DOHH2 (cell line): ENCODE results near the gene OR14J1.
"Not testable (repeated sequence)": the region's sequence is repeated elsewhere in the genome, so short reads cannot be mapped to it uniquely, and the experiment has no call there.

Experiments used
- H3F3A ChIP-seq: fragments of 200-600 bp; sonication (generic), shearing (Covaris generic); 2 replicates; pipeline ENCODE4 v1.6.0; 2016; ENCODE audit warnings: antibody characterized with exemption, mild to moderate bottlenecking; ENCODE audit not compliant: control insufficient read depth, insufficient read depth
- H3K27ac ChIP-seq: fragments of 200-600 bp; sonication (generic); 2 replicates; pipeline ENCODE4 v1.5.1; 2014; ENCODE audit warnings: low read depth, mild to moderate bottlenecking, low read length, moderate library complexity
- H3K27me3 ChIP-seq: fragments of 200-600 bp; sonication (generic); 2 replicates; pipeline ENCODE4 v1.6.1; 2014; ENCODE audit warnings: mild to moderate bottlenecking, low read length, mixed read lengths; ENCODE audit not compliant: control insufficient read depth
- H3K36me3 ChIP-seq: fragments of 200-600 bp; sonication (generic); 2 replicates; pipeline ENCODE4 v1.6.1; 2014; ENCODE audit warnings: mild to moderate bottlenecking, low read length, moderate library complexity, mixed read lengths; ENCODE audit not compliant: control insufficient read depth
- H3K4me1 ChIP-seq: fragments of 200-600 bp; sonication (generic); 2 replicates; pipeline ENCODE4 v1.6.1; 2014; ENCODE audit warnings: mild to moderate bottlenecking, low read length, mixed read lengths; ENCODE audit not compliant: control insufficient read depth
- H3K4me2 ChIP-seq: fragments of 200-600 bp; sonication (generic); 2 replicates; pipeline ENCODE4 v1.6.0; 2014; ENCODE audit warnings: mild to moderate bottlenecking, low read length, moderate library complexity
- H3K4me3 ChIP-seq: fragments of 200-600 bp; sonication (generic); 2 replicates; pipeline ENCODE4 v1.5.1; 2014; ENCODE audit warnings: mild to moderate bottlenecking, low read length, mixed read lengths
- H3K79me2 ChIP-seq: fragments of 200-600 bp; sonication (generic); 2 replicates; pipeline ENCODE4 v1.6.1; 2014; ENCODE audit warnings: mild to moderate bottlenecking, low read length, mixed read lengths; ENCODE audit not compliant: control insufficient read depth
- H3K9me2 ChIP-seq: fragments of 200-600 bp; sonication (generic); replicated peaks from 2 replicates; pipeline ENCODE4 v1.6.1; 2014; ENCODE audit warnings: mild to moderate bottlenecking, low read length, mixed read lengths; ENCODE audit not compliant: control insufficient read depth
- H3K9me3 ChIP-seq: fragments of 200-600 bp; sonication (generic); 2 replicates; pipeline ENCODE4 v1.6.1; 2014; ENCODE audit warnings: antibody characterized with exemption, low read length, mixed read lengths; ENCODE audit not compliant: control insufficient read depth, insufficient read depth
- H4K20me1 ChIP-seq: fragments of 200-600 bp; sonication (generic); 2 replicates; pipeline ENCODE4 v1.6.0; 2014; ENCODE audit warnings: low read depth, mild to moderate bottlenecking, antibody characterized with exemption, low read length, moderate library complexity; ENCODE audit not compliant: control insufficient read depth, insufficient read depth
- CTCF ChIP-seq: fragments of 200-600 bp; sonication (generic); IDR thresholded peaks from one replicate; pipeline ENCODE4 v1.5.1; 2014; ENCODE audit warnings: antibody characterized with exemption, mild to moderate bottlenecking, low read depth, low read length; ENCODE audit not compliant: poor library complexity, severe bottlenecking
- EZH2phosphoT487 ChIP-seq: fragments of 200-600 bp; sonication (generic); IDR thresholded peaks from 2 replicates; pipeline ENCODE4 v1.6.1; 2017; ENCODE audit warnings: borderline replicate concordance, mild to moderate bottlenecking, antibody characterized with exemption, low read length, moderate library complexity, mixed read lengths

Gene OR14J1

GRCh38 chr6:29319931-29320330 lies 18.4 kb downstream of the OR14J1 start:
- Histone ChIP-seq H3K9me3 (no peaks in the 10 kb centered on the region), H3F3A (no peaks in the 10 kb centered on the region), H3K79me2 (no peaks in the 10 kb centered on the region), H3K36me3 (no peaks in the 10 kb centered on the region), H3K4me2 (no peak overlapping the region), H3K4me1 (no peaks in the 10 kb centered on the region), H3K4me3 (no peak overlapping the region), H3K9me2 (no peaks in the 10 kb centered on the region), H3K27ac (no peak overlapping the region), H3K27me3 (no peaks in the 10 kb centered on the region), H4K20me1 (no peaks in the 10 kb centered on the region)
- TF ChIP-seq CTCF (no peak), EZH2phosphoT487 (no peak)

GRCh38 chr6:29323332-29323731 lies 21.8 kb downstream of the OR14J1 start:
- H3F3A ChIP-seq, H3K4me2 ChIP-seq, H3K36me3 ChIP-seq, H3K4me1 ChIP-seq, H4K20me1 ChIP-seq, H3K27ac ChIP-seq, H3K79me2 ChIP-seq, H3K9me2 ChIP-seq, H3K4me3 ChIP-seq, H3K27me3 ChIP-seq, H3K9me3 ChIP-seq: not testable (repeated sequence)

DNA sequence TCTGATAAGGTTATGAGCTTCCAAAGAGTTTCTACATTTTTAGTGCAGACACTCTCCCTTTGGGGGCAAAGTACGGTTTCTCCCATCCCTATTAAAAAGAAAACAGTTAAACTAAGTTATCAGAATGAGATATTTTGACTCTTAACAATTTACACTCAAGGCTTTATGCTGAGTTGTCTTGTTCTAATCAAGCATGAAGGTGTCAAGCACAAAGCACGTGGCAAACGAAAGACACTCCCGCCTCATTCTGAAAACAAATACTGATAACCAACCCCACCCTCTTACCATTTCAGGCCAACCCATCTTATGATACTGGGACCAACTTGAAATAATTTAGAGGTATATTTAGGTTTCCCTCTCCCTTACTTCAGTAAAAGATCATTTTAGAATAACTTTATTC lies 24.3 kb downstream of the OR14J1 start:
- Histone ChIP-seq H3F3A (no peaks in the 10 kb centered on the region), H3K4me1 (no peaks in the 10 kb centered on the region), H3K27me3 (no peaks in the 10 kb centered on the region), H3K4me2 (no peak overlapping the region), H3K27ac (no peak overlapping the region), H3K36me3 (no peaks in the 10 kb centered on the region), H3K9me2 (no peaks in the 10 kb centered on the region), H4K20me1 (no peaks in the 10 kb centered on the region), H3K9me3 (no peaks in the 10 kb centered on the region), H3K79me2 (no peaks in the 10 kb centered on the region), H3K4me3 (no peak overlapping the region)
- TF ChIP-seq CTCF: no peak
- no peak for TF ChIP-seq EZH2phosphoT487

DNA sequence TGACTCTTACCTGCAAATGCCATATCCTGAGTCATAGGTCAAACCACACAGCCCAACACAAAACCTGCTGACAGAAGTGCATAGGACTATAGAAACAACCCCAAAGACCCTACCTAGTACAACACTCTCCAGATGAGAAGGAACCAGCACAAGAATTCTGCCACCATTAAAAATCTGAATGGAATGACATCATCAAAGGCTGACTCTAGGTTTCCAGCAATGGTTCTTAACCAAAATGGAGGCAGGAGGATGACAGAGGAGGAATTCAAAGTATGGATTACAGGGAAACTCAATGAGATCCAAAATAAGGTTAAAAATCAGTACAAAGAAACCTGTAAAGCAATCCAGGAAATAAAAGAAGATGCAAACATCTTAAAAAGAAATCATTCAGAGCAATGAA lies 31.2 kb downstream of the OR14J1 start:
- no peaks in the 10 kb centered on the region for H3K36me3 ChIP-seq
- H3K4me1 ChIP-seq: no peaks in the 10 kb centered on the region
- H3K4me2 ChIP-seq: no peak overlapping the region
- TF ChIP-seq CTCF (no peak), EZH2phosphoT487 (no peak)
- H4K20me1 ChIP-seq: no peaks in the 10 kb centered on the region
- H3K27ac ChIP-seq: no peak overlapping the region
- no peaks in the 10 kb centered on the region for H3F3A ChIP-seq
- H3K4me3 ChIP-seq: no peak overlapping the region
- no peaks in the 10 kb centered on the region for H3K9me2 ChIP-seq
- H3K27me3 ChIP-seq: no peaks in the 10 kb centered on the region
- H3K9me3 ChIP-seq: no peaks in the 10 kb centered on the region
- H3K79me2 ChIP-seq: no peaks in the 10 kb centered on the region
